GM12872 (cell line): Measurements from ENCODE around the gene DNAH1.

Experiments
- CTCF ChIP-seq: IDR thresholded peaks from 3 replicates; pipeline ENCODE4 v1.5.1; 2011; ENCODE audit warnings: low read depth, mild to moderate bottlenecking, low read length, moderate library complexity; ENCODE audit not compliant: insufficient read depth

The DNAH1 gene

GRCh38 chr3:52343946-52344600 lies 28.0 kb downstream of the DNAH1 start:
- no peak for TF ChIP-seq CTCF

- TF ChIP-seq CTCF: no peak
Observed at GRCh38 chr3:52345521-52346109, 29.5 kb downstream of the DNAH1 start.

DNA sequence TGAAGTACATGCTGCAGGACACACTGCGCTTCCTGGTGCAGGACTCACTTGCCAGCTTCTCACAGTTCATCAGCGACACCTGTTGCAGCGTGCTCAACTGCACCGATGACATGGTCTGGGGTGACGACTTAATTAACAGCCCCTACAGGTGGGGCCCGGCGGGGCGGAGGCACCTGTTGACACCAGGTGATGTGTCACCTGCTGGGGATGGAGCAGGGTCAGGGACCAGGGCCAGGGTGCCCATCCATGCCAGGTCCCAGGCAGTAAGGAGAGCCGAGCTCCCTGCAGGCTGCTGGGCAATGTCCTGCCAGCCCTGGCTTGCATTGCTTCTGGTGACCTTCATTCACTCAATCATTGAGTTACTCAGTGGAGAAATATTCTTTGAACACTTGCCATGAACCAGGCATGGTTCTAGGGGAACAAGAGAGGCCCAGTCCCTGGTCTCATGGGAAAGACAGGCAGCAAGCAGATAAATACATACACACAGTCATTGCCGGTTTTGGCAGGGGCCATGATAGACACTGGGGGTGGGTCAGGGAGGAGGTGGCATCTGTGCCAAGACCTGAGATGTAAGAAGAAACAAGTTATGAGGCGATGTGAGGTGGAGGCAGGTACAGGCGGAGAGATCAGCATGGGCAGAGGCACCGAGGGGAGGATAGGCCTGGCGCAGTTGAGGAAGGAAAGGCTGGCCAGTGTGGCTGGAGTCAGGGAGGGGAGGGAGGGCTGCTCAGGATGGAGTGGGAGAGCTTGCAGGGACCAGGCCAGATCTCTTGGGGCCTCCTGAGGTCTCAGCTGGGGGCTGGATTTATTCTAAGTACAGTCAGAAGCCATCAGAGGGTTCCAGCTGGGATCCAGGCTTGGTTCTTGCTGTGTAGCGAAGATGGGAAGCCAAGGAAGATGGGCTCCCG lies 30.8 kb downstream of the DNAH1 start:
- no peak for TF ChIP-seq CTCF

GRCh38 chr3:52347716-52348635 lies 31.9 kb downstream of the DNAH1 start:
- no peak for TF ChIP-seq CTCF

GRCh38 chr3:52349131-52349530 lies 33.0 kb downstream of the DNAH1 start:
- no peak for TF ChIP-seq CTCF

DNA sequence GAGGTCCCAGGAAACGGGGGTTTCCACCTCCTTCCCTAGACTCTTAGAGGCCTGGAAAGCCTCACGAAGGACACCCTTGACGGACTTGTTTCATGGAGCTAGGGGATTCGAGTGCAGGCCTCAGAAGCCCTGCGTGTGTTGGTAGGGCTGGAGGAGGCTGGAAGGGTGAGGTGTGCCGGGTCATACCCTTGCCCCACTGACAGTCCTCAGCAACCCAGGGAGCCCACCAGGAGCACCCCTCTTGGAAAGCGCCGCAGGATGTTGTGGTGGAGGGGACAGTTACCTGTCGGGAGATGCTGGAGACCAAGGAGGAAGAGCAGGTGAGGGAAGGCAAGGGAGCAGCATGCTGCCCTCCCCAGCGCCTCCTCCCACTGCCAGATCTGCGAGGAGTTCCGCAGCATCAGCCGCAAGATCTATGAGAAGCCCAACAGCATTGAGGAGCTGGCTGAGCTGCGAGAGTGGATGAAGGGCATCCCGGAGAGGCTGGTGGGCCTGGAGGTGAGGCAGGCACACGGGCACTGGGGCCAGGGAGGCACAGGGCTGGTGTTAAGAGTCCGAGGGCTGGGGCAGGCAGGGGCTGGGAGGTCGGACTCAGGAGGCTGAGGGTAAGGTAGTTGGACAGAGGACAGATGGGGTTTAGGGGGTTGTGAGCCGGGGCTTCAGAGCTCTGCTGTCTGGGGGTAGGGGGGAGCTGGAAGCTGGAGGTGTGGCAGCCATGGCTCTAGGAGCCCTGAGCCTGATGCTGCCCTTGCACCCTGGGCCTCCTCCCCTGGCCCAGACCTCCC lies 33.7 kb downstream of the DNAH1 start:
- no peak for TF ChIP-seq CTCF
